DMS114 treated with DMSO at 0.1 percent for 48 hours (cell line): ENCODE results near the gene GPN2.

ENCODE experiments used
- DNase-seq: peaks from one replicate; lab custom pipeline; 2025; ENCODE audit not compliant: unreplicated experiment; lab: John Stamatoyannopoulos, UW

The GPN2 gene

DNA sequence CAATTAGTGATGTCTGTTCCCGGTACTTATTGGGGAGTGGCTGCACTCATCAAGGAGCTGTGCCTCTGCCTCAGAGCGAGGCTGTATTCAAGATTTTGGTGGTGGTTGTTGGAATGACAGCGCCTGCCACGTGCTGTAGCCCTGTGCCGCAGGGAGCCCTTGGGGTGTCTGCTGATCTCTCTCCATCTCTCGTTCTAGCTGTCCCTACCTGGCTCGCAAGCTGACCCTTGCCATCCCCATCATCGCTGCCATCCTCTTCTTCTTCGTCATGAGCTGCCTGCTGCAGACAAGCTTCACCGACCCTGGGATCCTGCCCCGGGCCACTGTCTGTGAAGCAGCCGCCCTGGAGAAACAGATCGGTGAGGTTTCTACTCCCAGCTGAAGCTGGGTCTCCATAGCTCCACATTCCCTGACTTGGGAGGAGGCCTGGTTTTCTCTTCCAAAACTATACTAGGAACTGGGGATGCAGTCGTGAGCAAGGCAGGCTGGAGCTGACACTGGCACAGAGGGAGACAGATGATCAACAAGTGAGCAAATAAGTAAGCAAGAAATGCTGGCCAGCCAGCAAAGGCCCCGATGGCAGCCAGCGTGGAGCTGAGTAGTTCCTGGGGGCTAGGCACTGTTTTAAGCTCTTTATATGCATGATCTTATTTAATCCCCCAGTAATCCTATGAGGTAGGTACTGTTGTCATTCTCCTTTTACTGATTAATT, 57.7 kb downstream of the GPN2 start:
- DNase-seq, result no peak

DNA sequence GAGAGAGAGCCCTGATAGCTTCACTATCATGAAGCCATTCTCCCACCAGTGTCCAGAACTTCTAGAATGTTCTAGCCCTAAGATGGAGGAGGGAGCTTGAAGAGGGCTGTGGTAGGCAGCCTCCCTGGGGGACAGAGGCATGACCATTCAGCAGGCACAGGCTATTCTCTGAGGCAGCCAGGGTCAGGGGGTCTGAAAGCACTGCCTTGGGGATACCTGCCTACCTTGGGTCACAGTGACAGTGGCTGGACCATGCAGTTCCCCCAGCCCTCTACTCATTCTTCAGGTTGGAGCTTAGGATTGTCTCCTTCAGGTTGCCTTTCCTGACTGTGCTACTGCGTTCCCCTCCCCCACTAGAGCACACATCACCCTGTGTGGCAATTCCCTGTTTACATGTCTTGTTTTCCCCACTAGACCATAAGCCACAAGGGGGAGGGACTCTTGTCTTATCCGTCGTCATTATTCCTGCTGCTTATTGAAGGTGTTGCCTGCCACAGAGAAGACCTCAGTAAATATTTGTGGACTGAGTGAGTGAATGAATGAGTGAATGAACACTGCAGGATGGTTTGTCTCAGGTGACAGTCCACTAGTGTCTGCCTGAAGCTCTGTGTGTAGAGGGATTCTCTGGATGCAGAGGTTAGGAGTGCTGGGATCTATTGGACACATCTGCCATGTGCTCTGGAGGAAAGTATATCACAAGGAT, 58.4 kb downstream of the GPN2 start:
- no peak for DNase-seq

DNA sequence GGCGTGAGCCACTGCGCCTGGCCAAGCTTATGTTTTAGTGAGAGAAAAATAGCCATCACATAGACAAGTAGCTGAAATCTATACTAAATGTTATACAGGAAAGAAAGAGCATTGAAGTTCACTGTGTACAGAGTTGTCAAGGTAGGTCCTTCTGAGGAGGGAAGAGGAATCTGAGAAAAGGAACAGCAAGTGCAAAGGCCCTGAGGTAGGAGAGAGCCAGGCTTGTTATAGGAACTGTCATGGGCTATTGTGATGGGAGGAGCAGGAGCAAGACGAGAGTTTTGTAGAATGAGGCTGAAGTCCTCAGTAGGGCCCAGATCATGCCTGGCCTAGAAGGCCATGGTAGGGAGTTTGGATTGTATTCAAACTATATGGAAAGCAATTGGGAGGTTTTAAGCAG, 59.0 kb downstream of the GPN2 start:
- DNase-seq, result no peak

DNA sequence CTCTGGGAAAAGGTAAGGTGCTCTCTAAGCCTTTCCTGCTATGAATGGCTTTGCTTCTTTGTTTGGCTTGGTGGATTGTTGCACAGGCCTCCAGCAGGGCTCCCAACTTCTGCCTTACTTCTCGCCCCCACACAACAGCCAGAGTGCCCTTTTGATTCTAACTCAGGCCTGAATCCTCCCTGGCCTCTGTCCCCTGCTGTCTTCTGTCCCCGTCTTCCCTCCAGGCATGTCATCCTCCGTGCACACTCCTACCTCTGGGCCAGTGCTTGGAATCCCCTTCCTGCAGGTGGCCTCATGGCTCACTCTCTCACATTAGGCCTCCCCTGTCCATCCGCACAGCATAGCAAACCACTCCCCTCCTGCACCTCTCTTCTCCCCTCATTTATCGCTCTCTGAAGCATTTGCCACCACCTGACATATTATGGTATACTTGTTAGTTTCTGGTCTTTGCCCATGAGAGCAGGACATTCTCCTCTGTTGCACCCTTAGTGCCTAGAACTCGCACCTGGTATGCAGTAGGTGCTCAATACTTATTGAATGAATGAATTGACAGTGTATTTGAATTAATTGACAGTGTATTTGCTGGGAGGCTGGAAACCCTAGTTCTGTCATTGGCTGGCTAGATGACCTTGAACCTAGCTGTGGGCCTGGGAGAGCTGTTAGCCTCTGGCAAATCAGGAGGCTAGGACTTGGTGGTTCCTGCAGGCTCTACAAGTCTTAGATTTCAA, 60.7 kb downstream of the GPN2 start:
- no peak for DNase-seq

DNA sequence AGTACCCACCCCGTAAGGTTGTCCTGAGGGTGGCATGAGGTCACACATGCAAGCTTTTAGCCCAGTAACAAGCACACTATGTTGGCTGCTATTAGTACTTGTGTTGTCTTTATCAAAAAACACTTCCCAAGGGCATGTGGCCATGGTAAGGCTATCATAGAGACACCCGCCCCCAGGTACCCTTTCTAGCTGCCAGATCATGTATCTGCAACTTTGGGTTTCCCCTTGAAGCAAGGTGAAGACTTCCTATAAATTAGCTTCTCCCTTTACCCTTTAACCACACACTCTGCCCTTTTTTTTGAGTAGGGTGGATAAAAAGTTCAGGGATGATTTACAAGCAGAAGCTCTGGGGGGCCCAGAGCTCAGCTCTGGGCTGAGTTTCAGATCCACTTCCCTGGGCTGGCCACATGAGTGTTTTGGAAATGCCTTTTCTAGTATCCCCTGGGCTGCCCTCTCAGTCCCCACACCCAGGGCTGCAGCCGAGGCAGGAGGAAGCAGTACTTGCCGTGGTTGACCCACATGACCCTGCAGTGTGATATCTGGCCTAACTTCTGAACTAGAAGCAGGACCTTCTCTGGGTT, 61.6 kb downstream of the GPN2 start:
- no peak for DNase-seq

DNA sequence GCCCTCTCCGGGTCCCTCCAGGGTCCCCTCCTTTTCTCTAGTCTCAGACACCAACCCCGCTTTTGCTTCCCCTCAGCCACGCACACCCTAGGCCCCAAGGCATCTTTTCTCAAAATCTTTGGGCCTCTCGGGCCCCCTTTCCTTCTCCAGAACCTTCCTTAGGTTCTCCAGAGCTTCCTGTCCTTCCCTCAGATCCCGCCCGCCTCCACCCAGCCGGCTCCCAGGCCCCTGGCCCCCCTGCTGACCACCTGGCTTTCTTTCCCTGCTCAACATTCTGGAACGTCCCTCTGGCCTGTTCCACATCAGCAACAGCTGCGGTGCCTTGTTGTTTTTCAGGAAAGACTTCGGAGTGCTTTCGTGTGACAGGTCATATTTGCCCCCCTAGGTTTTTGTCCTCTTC, 62.4 kb downstream of the GPN2 start:
- no peak for DNase-seq

DNA sequence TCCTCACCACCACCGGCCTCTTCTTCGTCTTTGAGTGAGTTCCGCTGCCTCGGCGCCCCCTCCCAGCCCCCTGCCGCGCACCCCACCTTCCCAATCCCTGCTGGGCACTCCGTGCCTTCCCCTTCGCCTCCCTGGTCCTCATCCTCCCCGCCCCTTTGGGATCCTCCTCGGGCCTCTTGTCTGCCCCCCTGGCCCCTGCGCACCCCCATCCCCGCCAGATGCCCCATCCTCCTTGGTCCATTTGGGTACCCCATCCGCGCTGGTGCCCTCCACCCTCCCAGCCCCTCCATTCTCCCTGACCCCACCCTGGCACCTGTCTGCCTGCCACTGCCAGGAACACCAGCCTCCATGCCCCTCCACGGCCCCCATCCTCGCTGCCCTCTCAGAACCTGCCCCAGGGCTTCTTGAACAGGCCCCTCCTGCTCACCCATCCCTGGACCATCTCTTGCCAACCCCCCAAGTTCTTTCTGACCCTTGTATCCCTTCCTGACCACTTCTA, 62.9 kb downstream of the GPN2 start:
- no peak for DNase-seq

DNA sequence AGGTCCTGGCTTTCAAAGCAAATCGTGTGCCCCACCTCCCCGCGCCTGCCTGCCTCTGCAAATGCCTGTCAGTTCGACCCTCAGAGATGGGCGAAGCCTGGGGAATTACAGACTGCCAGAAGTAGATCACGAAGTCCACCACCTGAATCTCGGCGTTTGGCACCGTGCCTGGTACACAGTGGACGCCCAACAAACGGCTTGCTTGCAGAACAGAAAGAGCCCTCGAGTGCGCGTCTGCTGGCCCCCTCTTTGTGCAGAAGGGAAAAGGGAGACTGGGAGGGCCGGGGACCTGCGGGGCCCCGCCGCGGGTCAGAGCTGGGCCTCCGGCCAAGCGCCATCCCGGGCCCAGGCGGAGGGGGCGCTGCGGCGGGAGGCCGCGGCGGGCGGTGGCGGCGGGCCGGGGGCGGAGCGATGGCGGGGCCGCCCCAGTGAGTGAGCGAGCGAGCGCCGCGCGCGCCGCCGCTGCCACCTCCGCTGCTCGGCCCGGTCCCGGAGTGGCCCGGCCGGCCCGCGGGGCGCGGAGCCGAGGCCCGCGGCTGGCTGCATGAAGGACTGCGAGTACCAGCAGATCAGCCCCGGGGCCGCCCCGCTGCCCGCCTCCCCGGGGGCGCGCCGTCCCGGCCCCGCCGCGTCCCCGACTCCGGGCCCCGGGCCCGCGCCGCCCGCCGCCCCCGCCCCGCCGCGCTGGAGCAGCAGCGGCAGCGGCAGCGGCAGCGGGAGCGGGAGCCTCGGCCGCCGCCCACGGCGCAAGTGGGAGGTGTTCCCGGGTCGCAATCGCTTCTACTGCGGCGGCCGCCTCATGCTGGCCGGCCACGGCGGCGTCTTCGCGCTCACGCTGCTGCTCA, 63.6 kb downstream of the GPN2 start, which contains the start of gene ZDHHC18:
Gene ZDHHC18 (plus strand): TSS at position 428 of the 845 bp plus-strand sequence. CDS start 117 bp downstream, at position 545.
- no peak for DNase-seq
